Upper lobe of right lung (tissue), 1 donor: Measurements from ENCODE around the gene FCRL1. TPM values are rescaled to one million over a fixed set of nuclear protein-coding genes. Genes with fewer than 3 reads are reported as not detected.

Source experiments
- ATAC-seq: fragments of 200-7000 bp; cut with Tn5 transposase; one replicate; pipeline ENCODE4 v1.9.1; 2020; ENCODE audit warnings: mild to moderate bottlenecking, moderate library complexity
- DNase-seq: peaks from one replicate; pipeline ENCODE4 v3.0.0-alpha.2; 2020
- H3K27ac ChIP-seq: fragments of 200-600 bp; one replicate; pipeline ENCODE4 v1.8.0; 2022
- H3K27me3 ChIP-seq: fragments of 200-600 bp; one replicate; pipeline ENCODE4 v1.8.0; 2022; ENCODE audit warnings: mild to moderate bottlenecking
- H3K36me3 ChIP-seq: fragments of 200-600 bp; one replicate; pipeline ENCODE4 v1.8.0; 2022
- H3K4me1 ChIP-seq: fragments of 200-600 bp; one replicate; pipeline ENCODE4 v1.8.0; 2022
- H3K4me3 ChIP-seq: fragments of 200-600 bp; one replicate; pipeline ENCODE4 v1.8.0; 2022; ENCODE audit warnings: mild to moderate bottlenecking
- H3K9me3 ChIP-seq: fragments of 200-600 bp; one replicate; pipeline ENCODE4 v1.8.0; 2022
- intact Hi-C: fragments of 100-400 bp; cut with DNase I; formaldehyde crosslinking; loops from one replicate; pipeline ENCODE4 v1.11.0; 2022
- total RNA-seq: library from RNA; stranded (reverse); fragmentation: NEBNext Ultra II Directional; extraction: Animal tissue kit (Norgen Biotek cat#: 25700); gene quantifications from one replicate; pipeline ENCODE4 v1.2.1, GENCODE V29; 2021
- TF ChIP-seq, protein P1 (sequence below): fragments of 200-600 bp; IDR thresholded peaks from one replicate; pipeline ENCODE4 v1.8.0; 2022; ENCODE audit warnings: antibody characterized with exemption
- donor health status: DM: no; HTN: yes; CAD: no; lungs with severe emphysema.

Gene FCRL1
- total RNA-seq, 1 donor from 2014 or later, result 1.4 TPM

DNA sequence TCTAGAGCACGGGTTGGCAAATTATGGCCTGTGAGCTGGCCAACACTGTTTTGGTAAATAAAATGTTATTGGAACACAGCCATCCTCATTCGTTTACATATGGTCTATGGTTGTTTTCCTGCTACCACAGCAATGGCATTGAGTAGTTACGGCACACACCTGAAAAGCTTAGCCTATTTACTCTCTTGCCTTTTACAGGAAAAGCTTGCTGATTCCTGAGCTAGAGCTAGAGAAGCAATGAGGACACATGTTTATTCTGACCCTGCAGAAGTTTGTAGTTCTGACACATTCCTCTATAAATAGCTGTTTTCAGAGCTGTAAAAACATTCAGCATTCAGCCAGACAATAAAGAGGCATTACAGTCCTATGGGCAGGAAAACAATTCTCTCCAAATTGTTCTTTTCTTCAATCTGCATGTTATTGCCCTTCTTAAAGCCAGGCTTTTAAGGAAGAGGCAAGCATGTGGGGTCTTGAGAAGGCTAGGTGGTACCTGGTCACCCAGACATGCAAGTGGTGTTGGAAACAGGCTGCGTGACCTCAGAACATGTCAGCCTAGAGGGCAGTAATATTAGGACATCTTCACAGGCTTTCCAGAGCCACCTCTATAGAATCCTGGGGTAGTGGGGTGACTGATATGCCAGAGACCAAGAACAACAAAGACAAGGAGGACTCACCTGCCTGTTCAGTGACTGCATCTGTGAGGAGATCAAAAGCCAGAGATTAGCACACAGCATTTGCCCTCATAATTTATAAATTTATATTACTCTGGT is 44.6 kb downstream of the FCRL1 start:
- H3K4me3 ChIP-seq, result no peak overlapping the region
- DNase-seq (no peak), ATAC-seq (no peak)
- TF ChIP-seq, protein P1, sequence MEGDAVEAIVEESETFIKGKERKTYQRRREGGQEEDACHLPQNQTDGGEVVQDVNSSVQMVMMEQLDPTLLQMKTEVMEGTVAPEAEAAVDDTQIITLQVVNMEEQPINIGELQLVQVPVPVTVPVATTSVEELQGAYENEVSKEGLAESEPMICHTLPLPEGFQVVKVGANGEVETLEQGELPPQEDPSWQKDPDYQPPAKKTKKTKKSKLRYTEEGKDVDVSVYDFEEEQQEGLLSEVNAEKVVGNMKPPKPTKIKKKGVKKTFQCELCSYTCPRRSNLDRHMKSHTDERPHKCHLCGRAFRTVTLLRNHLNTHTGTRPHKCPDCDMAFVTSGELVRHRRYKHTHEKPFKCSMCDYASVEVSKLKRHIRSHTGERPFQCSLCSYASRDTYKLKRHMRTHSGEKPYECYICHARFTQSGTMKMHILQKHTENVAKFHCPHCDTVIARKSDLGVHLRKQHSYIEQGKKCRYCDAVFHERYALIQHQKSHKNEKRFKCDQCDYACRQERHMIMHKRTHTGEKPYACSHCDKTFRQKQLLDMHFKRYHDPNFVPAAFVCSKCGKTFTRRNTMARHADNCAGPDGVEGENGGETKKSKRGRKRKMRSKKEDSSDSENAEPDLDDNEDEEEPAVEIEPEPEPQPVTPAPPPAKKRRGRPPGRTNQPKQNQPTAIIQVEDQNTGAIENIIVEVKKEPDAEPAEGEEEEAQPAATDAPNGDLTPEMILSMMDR, result no peak
- no peak overlapping the region for H3K27ac ChIP-seq
- no peaks in the 10 kb centered on the region for H3K4me1 ChIP-seq
- no peaks in the 10 kb centered on the region for H3K9me3 ChIP-seq
- no peaks in the 10 kb centered on the region for H3K27me3 ChIP-seq
- intact Hi-C loops, result no loop called here
- no peaks in the 10 kb centered on the region for H3K36me3 ChIP-seq

GRCh38 chr1:157774412-157774811 is 45.5 kb downstream of the FCRL1 start:
- TF ChIP-seq, protein P1, result no peak
- Histone ChIP-seq H3K4me3 (no peak overlapping the region), H3K27me3 (no peaks in the 10 kb centered on the region), H3K4me1 (no peaks in the 10 kb centered on the region), H3K36me3 (no peaks in the 10 kb centered on the region), H3K9me3 (no peaks in the 10 kb centered on the region), H3K27ac (no peak overlapping the region)
- DNase-seq, result no peak
- no peak for ATAC-seq
- intact Hi-C loops, result no loop called here

GRCh38 chr1:157773493-157774350 is 46.2 kb downstream of the FCRL1 start:
- Histone ChIP-seq H3K4me1 (no peaks in the 10 kb centered on the region), H3K36me3 (no peaks in the 10 kb centered on the region), H3K9me3 (no peaks in the 10 kb centered on the region), H3K4me3 (no peak overlapping the region), H3K27ac (no peak overlapping the region), H3K27me3 (no peaks in the 10 kb centered on the region)
- TF ChIP-seq, protein P1, result no peak
- intact Hi-C loops, result no loop called here
- DNase-seq (no peak), ATAC-seq (peak; percentile 36)

- DNase-seq (no peak), ATAC-seq (no peak)
- Histone ChIP-seq H3K4me1 (no peaks in the 10 kb centered on the region), H3K36me3 (no peaks in the 10 kb centered on the region), H3K9me3 (no peaks in the 10 kb centered on the region), H3K27me3 (no peaks in the 10 kb centered on the region), H3K27ac (no peak overlapping the region), H3K4me3 (no peak overlapping the region)
- TF ChIP-seq, protein P1, result no peak
- intact Hi-C loops, result no loop called here
These were observed 48.1 kb downstream of the FCRL1 start for GRCh38 chr1:157771661-157772425.

- no peaks in the 10 kb centered on the region for H3K36me3 ChIP-seq
- no peak overlapping the region for H3K27ac ChIP-seq
- DNase-seq (no peak), ATAC-seq (no peak)
- no peaks in the 10 kb centered on the region for H3K9me3 ChIP-seq
- H3K4me1 ChIP-seq, result no peaks in the 10 kb centered on the region
- intact Hi-C loops, result no loop called here
- TF ChIP-seq, protein P1, result peak; percentile 26
- H3K27me3 ChIP-seq, result no peaks in the 10 kb centered on the region
- H3K4me3 ChIP-seq, result no peak overlapping the region
These were observed 49.4 kb downstream of the FCRL1 start for GRCh38 chr1:157770442-157771043.
